ENCODE measurements around the gene INTS6.
A peak's percentile ranks its signal among the peaks of the same experiment; 100 is the strongest.

INTS6 gene

GRCh38 chr13:51477149-51477548 lies 24.3 kb upstream of the INTS6 start:
- no peak for DNase-seq (ENCODE audit: low read depth)
- TF ChIP-seq CTCF (conservative IDR thresholded peaks at IDR 0.05; ENCODE audit: low read depth, low read length), result no peak
- no peak overlapping the region for H3K4me3 ChIP-seq (ENCODE audit: low read depth, low read length)

- DNase-seq (ENCODE audit: low read depth), result peak; percentile 34
- TF ChIP-seq CTCF (conservative IDR thresholded peaks at IDR 0.05; ENCODE audit: low read depth, low read length), result no peak
- no peak overlapping the region for H3K4me3 ChIP-seq (ENCODE audit: low read depth, low read length)
Measured at GRCh38 chr13:51475727-51476501, 23.1 kb upstream of the INTS6 start.

GRCh38 chr13:51469790-51470189 lies 17.0 kb upstream of the INTS6 start:
- TF ChIP-seq CTCF (conservative IDR thresholded peaks at IDR 0.05; ENCODE audit: low read depth, low read length), result no peak
- DNase-seq (ENCODE audit: low read depth), result no peak
- no peak overlapping the region for H3K4me3 ChIP-seq (ENCODE audit: low read depth, low read length)

- no peak overlapping the region for H3K4me3 ChIP-seq (ENCODE audit: low read depth, low read length)
- no peak for DNase-seq (ENCODE audit: low read depth)
- no peak for TF ChIP-seq CTCF (conservative IDR thresholded peaks at IDR 0.05; ENCODE audit: low read depth, low read length)
Measured at GRCh38 chr13:51467730-51468129, 14.9 kb upstream of the INTS6 start.

- no peak for DNase-seq (ENCODE audit: low read depth)
- no peak for TF ChIP-seq CTCF (conservative IDR thresholded peaks at IDR 0.05; ENCODE audit: low read depth, low read length)
- H3K4me3 ChIP-seq (ENCODE audit: low read depth, low read length), result no peak overlapping the region
Measured at GRCh38 chr13:51465124-51465523, 12.3 kb upstream of the INTS6 start.

- no peak for DNase-seq (ENCODE audit: low read depth)
- TF ChIP-seq CTCF (conservative IDR thresholded peaks at IDR 0.05; ENCODE audit: low read depth, low read length), result no peak
- no peak overlapping the region for H3K4me3 ChIP-seq (ENCODE audit: low read depth, low read length)
Measured at GRCh38 chr13:51457086-51457815, 4.4 kb upstream of the INTS6 start.
